C4-2B (cell line): ENCODE results near the gene FSIP1.

Source experiments
- CTCF ChIP-seq: fragments of 450-650 bp; conservative IDR thresholded peaks from 2 replicates; pipeline ENCODE4 v1.5.1; 2017; ENCODE audit warnings: mild to moderate bottlenecking
- ZFX ChIP-seq: fragments of 450-650 bp; IDR thresholded peaks from 2 replicates; pipeline ENCODE4 v1.6.1; 2017

GRCh38 chr15:39737196-39737550 is 45.5 kb downstream of the FSIP1 start:
- TF ChIP-seq CTCF (no peak), ZFX (no peak)
